Endothelial cell (in vitro differentiated cells): ENCODE data around the gene MRM1. TPM values are rescaled to one million over a fixed set of nuclear protein-coding genes. Genes with fewer than 3 reads are reported as not detected.
A peak's percentile ranks its signal among the peaks of the same experiment; 100 is the strongest.

Experiments
- DNase-seq: peaks from one replicate; pipeline ENCODE4 v3.0.0; 2021; ENCODE audit warnings: low spot score
- H3K27ac Mint-ChIP-seq: one replicate; pipeline ENCODE4 v1.8.0; 2021; ENCODE audit warnings: mixed read lengths, inconsistent platforms; ENCODE audit not compliant: unreplicated experiment
- H3K27me3 Mint-ChIP-seq: one replicate; pipeline ENCODE4 v1.8.0; 2021; ENCODE audit warnings: mild to moderate bottlenecking, moderate library complexity, mixed read lengths, inconsistent platforms; ENCODE audit not compliant: unreplicated experiment
- H3K36me3 Mint-ChIP-seq: one replicate; pipeline ENCODE4 v1.8.0; 2021; ENCODE audit warnings: mild to moderate bottlenecking, low read depth, mixed read lengths, inconsistent platforms; ENCODE audit not compliant: unreplicated experiment
- H3K4me1 Mint-ChIP-seq: one replicate; pipeline ENCODE4 v1.8.0; 2021; ENCODE audit warnings: mild to moderate bottlenecking, mixed read lengths, inconsistent platforms; ENCODE audit not compliant: unreplicated experiment
- H3K4me3 Mint-ChIP-seq: one replicate; pipeline ENCODE4 v1.8.0; 2021; ENCODE audit warnings: mild to moderate bottlenecking, mixed read lengths, inconsistent platforms; ENCODE audit not compliant: unreplicated experiment
- H3K9me3 Mint-ChIP-seq: one replicate; pipeline ENCODE4 v1.8.0; 2021; ENCODE audit warnings: mixed read lengths, inconsistent platforms; ENCODE audit not compliant: unreplicated experiment
- total RNA-seq: library from RNA; stranded (reverse); fragmentation: NEBNext Ultra II Directional; extraction: Animal tissue kit (Norgen Biotek cat#: 25700); gene quantifications from one replicate; pipeline ENCODE4 v1.2.1, GENCODE V29; 2021; ENCODE audit not compliant: unreplicated experiment
- TF ChIP-seq, protein P1 (sequence below): fragments of 200-600 bp; sonication (generic); IDR thresholded peaks from one replicate; pipeline ENCODE4 v1.5.0; 2021; ENCODE audit warnings: antibody characterized with exemption; ENCODE audit not compliant: unreplicated experiment

MRM1 gene
- total RNA-seq, 1 donor from 2014 or later = 1.7 TPM

DNA sequence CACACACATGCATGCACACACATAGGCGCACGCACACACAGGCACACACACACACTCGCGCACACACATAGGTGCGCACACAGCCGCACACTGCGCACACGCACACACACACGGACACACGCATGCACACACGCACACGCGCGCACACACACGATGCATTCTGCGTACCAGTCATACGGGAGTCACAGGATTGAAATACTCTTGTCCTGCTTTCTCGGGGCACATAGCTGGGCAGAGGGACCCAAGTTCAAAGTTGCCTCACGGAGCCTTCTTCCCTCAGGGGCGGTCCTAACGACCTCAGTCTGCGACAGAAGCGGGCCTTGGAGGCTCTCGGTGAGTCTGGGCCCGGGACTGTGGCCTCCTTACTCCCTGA, 56.0 kb downstream of the MRM1 start:
- Mint-ChIP-seq H3K9me3 (no peaks in the 10 kb centered on the region), H3K27me3 (peaks cover 7% of the 10 kb centered on the region), H3K36me3 (no peaks in the 10 kb centered on the region), H3K4me3 (peak overlapping the region; percentile 86), H3K4me1 (peaks cover 3% of the 10 kb centered on the region), H3K27ac (no peak overlapping the region)
- DNase-seq = no peak
- TF ChIP-seq, protein P1, sequence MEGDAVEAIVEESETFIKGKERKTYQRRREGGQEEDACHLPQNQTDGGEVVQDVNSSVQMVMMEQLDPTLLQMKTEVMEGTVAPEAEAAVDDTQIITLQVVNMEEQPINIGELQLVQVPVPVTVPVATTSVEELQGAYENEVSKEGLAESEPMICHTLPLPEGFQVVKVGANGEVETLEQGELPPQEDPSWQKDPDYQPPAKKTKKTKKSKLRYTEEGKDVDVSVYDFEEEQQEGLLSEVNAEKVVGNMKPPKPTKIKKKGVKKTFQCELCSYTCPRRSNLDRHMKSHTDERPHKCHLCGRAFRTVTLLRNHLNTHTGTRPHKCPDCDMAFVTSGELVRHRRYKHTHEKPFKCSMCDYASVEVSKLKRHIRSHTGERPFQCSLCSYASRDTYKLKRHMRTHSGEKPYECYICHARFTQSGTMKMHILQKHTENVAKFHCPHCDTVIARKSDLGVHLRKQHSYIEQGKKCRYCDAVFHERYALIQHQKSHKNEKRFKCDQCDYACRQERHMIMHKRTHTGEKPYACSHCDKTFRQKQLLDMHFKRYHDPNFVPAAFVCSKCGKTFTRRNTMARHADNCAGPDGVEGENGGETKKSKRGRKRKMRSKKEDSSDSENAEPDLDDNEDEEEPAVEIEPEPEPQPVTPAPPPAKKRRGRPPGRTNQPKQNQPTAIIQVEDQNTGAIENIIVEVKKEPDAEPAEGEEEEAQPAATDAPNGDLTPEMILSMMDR = no peak

- H3K27ac Mint-ChIP-seq = no peak overlapping the region
- peaks cover 3% of the 10 kb centered on the region for H3K4me1 Mint-ChIP-seq
- no peaks in the 10 kb centered on the region for H3K36me3 Mint-ChIP-seq
- TF ChIP-seq, protein P1 = no peak
- no peaks in the 10 kb centered on the region for H3K9me3 Mint-ChIP-seq
- DNase-seq = peak; percentile 26
- H3K27me3 Mint-ChIP-seq = peaks cover 7% of the 10 kb centered on the region
- H3K4me3 Mint-ChIP-seq = peak overlapping the region; percentile 87
These were observed 56.5 kb downstream of the MRM1 start for GRCh38 chr17:36657763-36658490.

Other genes starting within 250 kb of the MRM1 start
- gene TBC1D3H, start 213.1 kb upstream of the MRM1 start, total RNA-seq = not detected
- gene ZNHIT3, start 114.9 kb upstream of the MRM1 start, total RNA-seq = 46.9 TPM
- gene MYO19, start 66.7 kb upstream of the MRM1 start, total RNA-seq = 60.3 TPM
- gene PIGW, start 66.6 kb upstream of the MRM1 start, total RNA-seq = 5.4 TPM
- 84.4 TPM for gene GGNBP2, start 56.7 kb upstream of the MRM1 start, total RNA-seq
- 3.9 TPM for gene DHRS11, start 9.7 kb upstream of the MRM1 start, total RNA-seq